DMS153 treated with DMSO at 0.1 percent for 48 hours (cell line): Measurements from ENCODE around the gene NEU4.

Experiments
- DNase-seq: peaks from one replicate; lab custom pipeline; 2025; ENCODE audit not compliant: unreplicated experiment; lab: John Stamatoyannopoulos, UW

The NEU4 gene

GRCh38 chr2:241862775-241863535 is 54.0 kb downstream of the NEU4 start:
- DNase-seq, result no peak

- DNase-seq, result no peak
Observed at GRCh38 chr2:241863536-241863954, 54.6 kb downstream of the NEU4 start.

- no peak for DNase-seq
Observed at GRCh38 chr2:241864168-241864849, 55.3 kb downstream of the NEU4 start.

DNA sequence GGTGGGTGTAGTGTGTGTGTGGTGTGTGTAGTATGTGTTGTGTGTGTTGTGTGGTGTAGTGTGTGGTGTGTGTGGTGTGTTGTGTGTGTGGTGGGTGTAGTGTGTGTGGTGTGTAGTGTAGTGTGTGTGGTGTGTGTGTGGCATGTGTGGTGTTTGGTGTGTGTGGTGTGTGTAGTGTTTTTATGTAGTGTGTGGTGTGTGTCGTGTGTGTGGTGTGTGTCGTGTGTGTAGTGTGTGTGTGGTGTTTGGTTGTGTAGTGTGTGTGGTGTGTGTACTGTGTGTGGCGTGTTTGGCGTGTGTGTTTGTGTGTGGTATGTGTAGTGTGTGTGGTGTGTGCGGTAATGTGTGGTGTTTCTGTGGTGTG is 55.8 kb downstream of the NEU4 start:
- DNase-seq, result no peak

DNA sequence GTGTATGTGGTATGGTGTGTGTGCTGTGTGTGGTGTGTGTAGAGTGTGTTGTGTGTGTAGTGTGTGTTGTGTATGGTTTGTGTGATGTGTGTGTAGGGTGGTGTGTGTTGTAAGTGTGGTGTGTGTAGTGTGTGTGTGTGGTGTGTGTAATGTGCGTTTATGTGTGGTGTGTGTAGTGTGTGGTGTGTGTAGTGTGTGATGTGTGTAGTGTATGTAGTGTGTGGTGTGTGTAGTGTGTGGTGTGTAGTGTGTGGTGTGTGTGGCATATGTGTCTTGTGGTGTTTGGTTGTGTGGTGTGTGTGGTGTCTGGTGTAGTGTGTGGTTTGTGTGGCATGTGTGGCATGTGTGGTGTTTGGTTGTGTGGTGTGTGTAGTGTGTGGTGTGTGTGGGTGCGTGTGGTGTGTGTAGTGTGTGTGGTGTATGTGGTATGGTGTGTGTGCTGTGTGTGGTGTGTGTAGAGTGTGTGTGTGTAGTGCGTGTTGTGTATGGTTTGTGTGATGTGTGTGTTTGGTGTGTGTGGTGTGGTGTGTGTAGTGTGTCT is 56.5 kb downstream of the NEU4 start:
- DNase-seq, result no peak

DNA sequence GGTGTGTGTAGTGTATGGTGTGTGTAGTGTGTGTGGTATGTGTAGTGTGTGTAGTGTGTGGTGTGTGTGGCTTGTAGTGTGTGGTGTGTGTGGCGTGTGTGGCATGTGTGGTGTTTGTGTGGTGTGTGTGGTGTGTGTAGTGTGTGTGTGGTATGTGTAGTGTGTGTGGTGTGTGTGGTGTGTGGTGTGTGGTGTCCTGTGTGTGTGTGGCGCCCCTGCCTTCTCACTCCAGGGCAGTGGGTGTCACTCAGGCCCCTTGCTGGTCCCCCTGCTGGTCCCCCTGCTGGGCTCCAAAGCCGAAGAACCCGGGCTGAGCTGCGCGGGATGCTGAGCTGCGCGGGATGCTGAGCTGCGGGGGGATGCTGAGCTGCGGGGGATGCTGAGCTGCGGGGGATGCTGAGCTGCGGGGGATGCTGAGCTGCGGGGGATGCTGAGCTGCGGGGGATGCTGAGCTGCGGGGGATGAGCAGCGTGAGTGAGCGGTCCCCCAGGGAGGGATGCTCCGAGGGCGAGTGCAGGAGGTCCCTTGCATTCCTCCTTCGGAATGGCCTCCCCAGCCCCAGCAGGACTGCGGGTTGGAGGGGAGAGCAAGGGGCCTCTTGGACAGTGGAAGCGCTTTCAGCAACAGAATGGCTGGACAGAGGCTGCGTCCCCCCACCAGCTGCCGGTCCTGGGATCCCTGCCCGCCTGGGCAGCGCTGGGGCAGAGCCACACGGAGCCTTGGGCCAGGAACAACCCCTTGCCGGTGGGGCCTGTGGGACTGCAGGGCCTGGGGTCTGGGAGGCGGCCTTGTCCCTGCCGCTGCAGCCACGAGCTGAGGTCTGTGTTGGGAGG is 57.2 kb downstream of the NEU4 start:
- no peak for DNase-seq
